A673 (cell line): ENCODE data around the gene DDA1. TPM values are rescaled to one million over a fixed set of nuclear protein-coding genes. Genes with fewer than 3 reads are reported as not detected.

Source experiments
- BruUV-seq: library from RNA; stranded (reverse); fragments of 400-500 nt; replicated peaks from 2 replicates; lab custom pipeline; 2021; lab: Mats Ljungman, UMichigan
- CTCF ChIA-PET: fragments of 300-600 bp; sonication (Branson Sonifier 250); formaldehyde crosslinking; loops from one replicate; lab custom pipeline; 2022; ENCODE audit warnings: antibody characterized with exemption; lab: Charles Lee
- POLR2A ChIA-PET: fragments of 300-600 bp; sonication (Branson Sonifier 250); formaldehyde crosslinking; loops from one replicate; lab custom pipeline; 2022; ENCODE audit warnings: antibody characterized with exemption; ENCODE audit not compliant: low non-redundant PET; lab: Charles Lee
- DNase-seq: peaks from one replicate; pipeline ENCODE4 v3.0.0-alpha.2; 2015; ENCODE audit warnings: low spot score
- H3K27ac ChIP-seq: fragments of 200-600 bp; sonication (generic); 2 replicates; pipeline ENCODE4 v1.5.1; 2016; ENCODE audit warnings: mixed run types, low read depth, mild to moderate bottlenecking, mixed read lengths, antibody characterized with exemption, low read length; ENCODE audit not compliant: poor library complexity, severe bottlenecking
- H3K27me3 ChIP-seq: fragments of 200-600 bp; sonication (generic); replicated peaks from 2 replicates; pipeline ENCODE4 v1.6.1; 2017; ENCODE audit warnings: mixed run types, low read depth, mild to moderate bottlenecking, mixed read lengths, antibody characterized with exemption, low read length; ENCODE audit not compliant: insufficient read depth, poor library complexity
- H3K36me3 ChIP-seq: fragments of 200-600 bp; sonication (generic); 2 replicates; pipeline ENCODE4 v1.6.1; 2016; ENCODE audit warnings: mixed run types, mild to moderate bottlenecking, mixed read lengths, antibody characterized with exemption, low read length; ENCODE audit not compliant: insufficient read depth, poor library complexity, severe bottlenecking
- H3K4me1 ChIP-seq: fragments of 200-600 bp; sonication (generic); 2 replicates; pipeline ENCODE4 v1.6.1; 2017; ENCODE audit warnings: mixed run types, mild to moderate bottlenecking, mixed read lengths, antibody characterized with exemption, low read length; ENCODE audit not compliant: insufficient read depth, poor library complexity, severe bottlenecking
- H3K4me3 ChIP-seq: fragments of 200-600 bp; sonication (generic); 2 replicates; pipeline ENCODE4 v1.5.1; 2016; ENCODE audit warnings: low read depth, mixed run types, mild to moderate bottlenecking, mixed read lengths, low read length; ENCODE audit not compliant: poor library complexity, severe bottlenecking
- H3K9me3 ChIP-seq: fragments of 200-600 bp; sonication (generic); 2 replicates; pipeline ENCODE4 v1.6.1; 2016; ENCODE audit warnings: mixed run types, low read depth, mild to moderate bottlenecking, mixed read lengths, antibody characterized with exemption, low read length; ENCODE audit not compliant: poor library complexity, severe bottlenecking
- EZH2 ChIP-seq: fragments of 200-600 bp; sonication (generic); IDR thresholded peaks from 2 replicates; pipeline ENCODE4 v1.6.1; 2017; ENCODE audit warnings: borderline replicate concordance, low read depth, mild to moderate bottlenecking, mixed read lengths, antibody characterized with exemption, low read length; ENCODE audit not compliant: poor library complexity, severe bottlenecking
- intact Hi-C: fragments of 100-400 bp; cut with micrococcal nuclease; formaldehyde crosslinking; loops from one replicate; pipeline ENCODE4 v1.10.0; 2022; ENCODE audit not compliant: unreplicated experiment
- total RNA-seq: library from RNA; stranded (reverse); gene quantifications from 2 replicates; pipeline ENCODE4 v1.2.3, GENCODE V29; 2021
- TF ChIP-seq, protein P1 (sequence below): fragments of 300-800, 200-600 bp; sonication (generic); conservative IDR thresholded peaks from 2 replicates; pipeline ENCODE4 v1.5.1; 2017; ENCODE audit warnings: low read depth, mild to moderate bottlenecking, antibody characterized with exemption, low read length, moderate library complexity, mixed read lengths

Gene DDA1
- total RNA-seq, 1 experiment from 2014 or later, result 68.5 TPM

DNA sequence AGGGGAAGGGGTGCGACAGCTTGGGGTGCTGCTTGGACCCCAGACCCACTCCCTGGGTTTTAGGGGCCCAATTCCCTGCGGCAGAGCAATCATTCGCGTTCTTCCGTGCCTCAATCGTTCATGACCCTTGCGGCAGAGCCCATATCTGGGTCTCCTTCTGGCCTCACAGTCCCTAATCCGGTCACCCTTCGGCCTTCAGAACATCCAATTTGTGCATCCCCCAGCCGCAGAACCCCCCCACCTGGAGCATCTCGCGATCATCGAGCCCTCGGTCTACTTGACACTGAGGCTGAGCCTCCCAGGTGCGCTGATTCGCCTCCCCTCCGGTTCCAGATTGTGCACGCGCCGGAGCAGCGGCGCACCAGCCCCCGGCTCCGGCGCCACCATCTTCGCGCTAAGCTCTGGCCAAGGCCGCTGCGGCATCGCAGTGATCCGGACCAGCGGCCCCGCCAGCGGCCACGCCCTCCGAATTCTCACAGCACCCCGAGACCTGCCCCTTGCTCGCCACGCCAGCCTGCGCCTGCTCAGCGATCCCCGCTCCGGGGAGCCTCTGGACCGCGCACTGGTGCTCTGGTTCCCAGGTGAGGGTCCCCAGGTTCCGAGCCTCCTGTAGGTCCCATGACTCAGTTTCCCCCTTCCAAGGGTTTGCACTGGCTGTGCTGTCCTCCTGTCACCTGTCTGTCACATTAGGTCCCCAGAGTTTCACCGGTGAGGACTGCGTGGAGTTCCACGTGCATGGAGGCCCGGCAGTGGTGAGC lies 28.5 kb downstream of the DDA1 start:
- peaks cover 13% of the 10 kb centered on the region for H3K36me3 ChIP-seq
- DNase-seq, result peak; percentile 39
- H3K9me3 ChIP-seq, result no peaks in the 10 kb centered on the region
- H3K27me3 ChIP-seq, result no peaks in the 10 kb centered on the region
- TF ChIP-seq, protein P1, sequence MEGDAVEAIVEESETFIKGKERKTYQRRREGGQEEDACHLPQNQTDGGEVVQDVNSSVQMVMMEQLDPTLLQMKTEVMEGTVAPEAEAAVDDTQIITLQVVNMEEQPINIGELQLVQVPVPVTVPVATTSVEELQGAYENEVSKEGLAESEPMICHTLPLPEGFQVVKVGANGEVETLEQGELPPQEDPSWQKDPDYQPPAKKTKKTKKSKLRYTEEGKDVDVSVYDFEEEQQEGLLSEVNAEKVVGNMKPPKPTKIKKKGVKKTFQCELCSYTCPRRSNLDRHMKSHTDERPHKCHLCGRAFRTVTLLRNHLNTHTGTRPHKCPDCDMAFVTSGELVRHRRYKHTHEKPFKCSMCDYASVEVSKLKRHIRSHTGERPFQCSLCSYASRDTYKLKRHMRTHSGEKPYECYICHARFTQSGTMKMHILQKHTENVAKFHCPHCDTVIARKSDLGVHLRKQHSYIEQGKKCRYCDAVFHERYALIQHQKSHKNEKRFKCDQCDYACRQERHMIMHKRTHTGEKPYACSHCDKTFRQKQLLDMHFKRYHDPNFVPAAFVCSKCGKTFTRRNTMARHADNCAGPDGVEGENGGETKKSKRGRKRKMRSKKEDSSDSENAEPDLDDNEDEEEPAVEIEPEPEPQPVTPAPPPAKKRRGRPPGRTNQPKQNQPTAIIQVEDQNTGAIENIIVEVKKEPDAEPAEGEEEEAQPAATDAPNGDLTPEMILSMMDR, result no peak
- no peak for TF ChIP-seq EZH2
- ChIA-PET CTCF (no interaction called here), POLR2A (interaction anchor here (0.7 kb wide), 1 partner anchor 32 kb away, joined by 24 read pairs; the partner anchor contains the start of gene MRPL34)
- peak overlapping the region; percentile 39 for H3K27ac ChIP-seq
- peak overlapping the region; percentile 81 for H3K4me3 ChIP-seq
- TSS peak; percentile 35 for BruUV-seq
- intact Hi-C loops, result no loop called here
- H3K4me1 ChIP-seq, result peaks cover 13% of the 10 kb centered on the region

DNA sequence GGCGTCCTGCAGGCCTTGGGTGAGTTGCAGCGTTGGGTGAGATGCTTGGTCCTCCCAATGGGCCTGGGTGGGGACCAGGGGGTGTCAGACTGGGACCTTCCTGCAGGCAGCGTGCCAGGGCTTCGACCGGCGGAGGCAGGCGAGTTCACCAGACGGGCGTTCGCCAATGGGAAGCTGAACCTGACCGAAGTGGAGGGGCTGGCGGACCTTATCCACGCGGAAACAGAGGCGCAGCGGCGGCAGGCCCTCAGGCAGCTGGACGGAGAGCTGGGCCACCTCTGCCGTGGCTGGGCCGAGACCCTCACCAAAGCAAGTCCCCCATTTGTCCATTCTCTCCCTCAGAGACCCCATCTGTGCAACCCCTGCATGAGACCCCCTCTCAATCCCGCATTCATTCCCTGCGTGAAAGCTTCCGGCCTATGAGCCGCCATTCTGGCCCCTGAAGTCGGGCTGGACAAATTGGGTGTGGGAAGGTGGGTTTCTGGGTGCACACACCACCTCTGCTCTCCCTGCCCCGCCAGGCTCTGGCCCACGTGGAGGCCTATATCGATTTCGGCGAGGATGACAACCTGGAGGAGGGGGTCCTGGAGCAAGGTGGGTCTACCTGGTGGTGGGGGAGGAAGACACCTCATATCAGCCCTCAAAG lies 29.2 kb downstream of the DDA1 start:
- TF ChIP-seq, protein P1, result no peak
- no peak for TF ChIP-seq EZH2
- POLR2A ChIA-PET, result interaction anchor here (0.7 kb wide), 1 partner anchor 33 kb away, joined by 24 read pairs; the partner anchor contains the start of gene MRPL34
- no TSS peak for BruUV-seq
- DNase-seq, result no peak
- Histone ChIP-seq H3K4me1 (peaks cover 13% of the 10 kb centered on the region), H3K4me3 (peak overlapping the region; percentile 81), H3K27ac (no peak overlapping the region), H3K27me3 (no peaks in the 10 kb centered on the region), H3K36me3 (peaks cover 11% of the 10 kb centered on the region), H3K9me3 (no peaks in the 10 kb centered on the region)
- intact Hi-C loops, result no loop called here
- CTCF ChIA-PET, result interaction anchor here (1.4 kb wide), 1 partner anchor 10 kb away, joined by 3 read pairs; no protein-coding TSS in a partner anchor

DNA sequence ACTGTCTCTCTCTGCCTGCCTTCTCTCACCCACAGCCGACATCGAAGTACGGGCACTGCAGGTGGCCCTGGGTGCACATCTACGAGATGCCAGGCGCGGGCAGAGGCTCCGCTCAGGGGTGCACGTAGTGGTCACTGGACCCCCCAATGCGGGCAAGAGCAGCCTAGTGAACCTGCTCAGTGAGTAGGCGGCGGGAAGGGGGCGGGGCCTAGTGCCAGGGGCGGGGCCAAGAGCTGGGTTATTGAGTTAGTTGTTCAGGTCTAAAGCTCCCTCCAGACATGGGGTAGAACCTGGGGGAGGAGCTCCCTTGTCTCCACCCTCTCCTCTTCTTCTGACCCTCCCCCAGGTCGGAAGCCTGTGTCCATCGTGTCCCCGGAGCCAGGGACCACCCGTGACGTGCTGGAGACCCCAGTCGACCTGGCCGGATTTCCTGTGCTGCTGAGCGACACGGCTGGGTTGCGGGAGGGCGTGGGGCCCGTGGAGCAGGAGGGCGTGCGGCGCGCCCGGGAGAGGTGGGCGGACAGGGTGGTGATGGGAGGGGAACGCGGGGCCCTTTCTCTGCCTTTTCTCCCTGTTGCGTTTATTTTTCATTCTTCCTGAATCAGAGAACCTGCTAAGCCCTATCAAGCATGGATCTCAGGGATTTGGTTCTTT lies 29.9 kb downstream of the DDA1 start:
- DNase-seq, result peak; percentile 42
- no TSS peak for BruUV-seq
- H3K27ac ChIP-seq, result no peak overlapping the region
- ChIA-PET CTCF (interaction anchor here (1.4 kb wide), 1 partner anchor 9 kb away, joined by 3 read pairs; no protein-coding TSS in a partner anchor), POLR2A (no interaction called here)
- TF ChIP-seq EZH2, result no peak
- TF ChIP-seq, protein P1, result no peak
- H3K4me1 ChIP-seq, result peaks cover 13% of the 10 kb centered on the region
- intact Hi-C loops, result no loop called here
- H3K9me3 ChIP-seq, result no peaks in the 10 kb centered on the region
- peaks cover 11% of the 10 kb centered on the region for H3K36me3 ChIP-seq
- no peaks in the 10 kb centered on the region for H3K27me3 ChIP-seq
- no peak overlapping the region for H3K4me3 ChIP-seq
